ENCODE results near the gene TMPRSS9. TPM values are rescaled to one million over a fixed set of nuclear protein-coding genes. Genes with fewer than 3 reads are reported as not detected.

TMPRSS9 gene
- total and polyA plus RNA-seq, 10 donors, result 0.70 to 4.3 (median 2.7) TPM

DNA sequence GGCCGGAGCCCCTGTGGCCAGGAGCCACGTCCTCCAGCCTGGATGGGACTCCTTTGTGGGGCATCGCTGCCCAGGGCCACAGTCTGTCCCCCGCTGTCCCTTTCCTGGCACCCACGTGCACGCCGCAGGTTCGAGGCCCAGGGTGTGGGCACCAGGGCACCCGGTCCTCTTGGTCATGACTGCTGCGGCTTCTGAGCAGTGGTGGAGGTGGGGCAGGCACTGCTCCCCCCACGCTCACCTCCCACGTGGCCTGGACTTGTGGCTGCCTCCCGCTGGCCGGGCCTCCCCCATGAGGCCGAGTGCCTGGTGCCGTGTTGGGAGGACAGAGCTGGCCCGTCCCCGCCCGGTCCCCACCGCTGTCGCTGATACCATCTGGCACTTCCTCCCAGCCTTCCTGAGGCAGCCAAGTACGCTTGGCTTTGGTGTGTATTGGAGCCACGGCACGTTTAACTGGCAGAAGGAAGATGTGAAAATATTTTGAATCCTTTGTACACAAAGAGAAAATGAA, 18.8 kb upstream of the TMPRSS9 start:
- Histone ChIP-seq H3K27me3 (replicated peaks in 1 of 7) (no peaks in the 10 kb centered on the region), H3K27ac (no peak overlapping the region), H3K4me3 (no peak overlapping the region), H3K4me1 (no peaks in the 10 kb centered on the region), H3K9me3 (no peaks in the 10 kb centered on the region), H3K36me3 (peaks cover 0 to 91% (median 52%) of the 10 kb centered on the region in 6 donors)
- intact Hi-C loops (cut with DNase I; ENCODE audit: low total_unique reads), result no loop called here
- TF ChIP-seq POLR2A (IDR thresholded peaks at IDR 0.05) (no peak), POLR2AphosphoS5 (IDR thresholded peaks at IDR 0.05) (no peak), CTCF (IDR thresholded peaks at IDR 0.05 in 8 of 11, conservative IDR thresholded peaks at IDR 0.05 in 3 of 11) (no peak)
- 58 to 69% (median 65%) methylated on average over 14 to 24 of the region's 24 CpGs for WGBS, 5 donors
- DNase-seq, result no peak

DNA sequence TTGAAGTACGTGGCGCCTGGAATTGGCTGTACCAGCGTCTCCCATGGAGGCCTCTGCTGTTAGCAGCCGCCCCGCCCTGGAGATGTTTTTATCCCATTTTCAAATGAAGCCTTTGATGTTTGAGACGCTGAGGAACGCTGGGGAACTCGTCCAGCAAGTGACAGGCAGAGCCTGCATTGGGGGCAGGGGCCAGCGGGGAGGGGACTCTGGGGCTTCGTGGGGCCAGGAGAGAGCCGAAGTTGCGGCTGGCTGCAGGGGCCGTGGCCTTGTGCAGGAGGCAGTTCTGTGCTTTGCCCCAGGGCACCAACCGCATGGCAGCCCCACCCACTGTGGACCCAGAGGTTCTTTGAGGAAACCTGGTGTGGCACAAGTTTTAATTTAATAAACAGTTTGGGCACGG, 18.1 kb upstream of the TMPRSS9 start:
- no peak for DNase-seq
- TF ChIP-seq POLR2AphosphoS5 (IDR thresholded peaks at IDR 0.05), result no peak
- no peaks in the 10 kb centered on the region for H3K27me3 ChIP-seq (replicated peaks in 1 of 7)
- no peaks in the 10 kb centered on the region for H3K4me1 ChIP-seq
- H3K4me3 ChIP-seq, result no peak overlapping the region
- peaks cover 0 to 97% (median 52%) of the 10 kb centered on the region in 6 donors for H3K36me3 ChIP-seq
- no peak overlapping the region for H3K27ac ChIP-seq
- intact Hi-C loops (cut with DNase I; ENCODE audit: low total_unique reads), result no loop called here
- WGBS, 5 donors, result 79 to 90% (median 83%) methylated on average over 14 to 15 of the region's 15 CpGs
- H3K9me3 ChIP-seq, result no peaks in the 10 kb centered on the region

DNA sequence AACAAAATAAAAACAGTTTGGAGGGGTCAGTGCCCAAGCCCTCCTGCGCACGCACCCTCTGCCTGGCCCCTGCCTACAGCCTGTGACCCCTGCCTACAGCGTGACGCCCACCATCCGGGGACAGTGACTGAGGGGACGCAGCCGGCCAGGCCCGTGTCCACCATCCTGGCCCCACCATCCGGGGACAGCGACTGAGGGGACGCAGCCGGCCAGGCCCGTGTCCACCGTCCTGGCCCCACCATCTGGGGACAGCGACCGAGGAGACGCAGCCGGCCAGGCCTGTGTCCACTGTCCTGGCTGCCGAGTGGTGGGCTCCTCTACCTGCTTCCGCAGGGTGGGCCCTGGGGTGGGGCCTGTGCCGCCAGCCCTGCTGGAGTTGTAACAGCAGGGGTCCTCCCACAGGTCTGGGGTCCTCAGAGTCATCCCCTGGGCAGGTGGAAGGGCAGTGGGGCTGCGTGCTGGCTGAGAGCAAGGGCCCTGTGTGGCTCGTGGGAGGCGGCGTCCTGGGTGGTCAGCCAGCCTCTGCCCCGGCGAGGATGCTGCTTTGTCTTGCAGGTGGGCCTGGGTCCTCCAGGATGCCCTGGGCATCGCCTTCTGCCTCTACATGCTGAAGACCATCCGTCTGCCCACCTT, 17.3 kb upstream of the TMPRSS9 start:
- H3K27me3 ChIP-seq (replicated peaks in 1 of 7), result no peaks in the 10 kb centered on the region
- intact Hi-C loops (cut with DNase I; ENCODE audit: low total_unique reads), result no loop called here
- no peaks in the 10 kb centered on the region for H3K9me3 ChIP-seq
- H3K4me3 ChIP-seq, result no peak overlapping the region
- H3K36me3 ChIP-seq, result peaks cover 0 to 90% (median 50%) of the 10 kb centered on the region in 6 donors
- TF ChIP-seq POLR2A (IDR thresholded peaks at IDR 0.05), result no peak
- no peak for TF ChIP-seq CTCF (IDR thresholded peaks at IDR 0.05 in 8 of 11, conservative IDR thresholded peaks at IDR 0.05 in 3 of 11)
- TF ChIP-seq POLR2AphosphoS5 (IDR thresholded peaks at IDR 0.05), result peak in 1 of 3 donors; percentile 27
- WGBS, 5 donors, result 91 to 98% (median 94%) methylated on average over 24 to 29 of the region's 29 CpGs
- no peaks in the 10 kb centered on the region for H3K4me1 ChIP-seq
- DNase-seq, result peak; percentile 52
- no peak overlapping the region for H3K27ac ChIP-seq

- 91 to 98% (median 95%) methylated on average over 22 to 31 of the region's 31 CpGs for WGBS, 5 donors
- no peaks in the 10 kb centered on the region for H3K4me1 ChIP-seq
- no peaks in the 10 kb centered on the region for H3K27me3 ChIP-seq (replicated peaks in 1 of 7)
- no peak overlapping the region for H3K4me3 ChIP-seq
- intact Hi-C loops (cut with DNase I; ENCODE audit: low total_unique reads), result no loop called here
- no peak for DNase-seq
- H3K9me3 ChIP-seq, result no peaks in the 10 kb centered on the region
- TF ChIP-seq POLR2AphosphoS5 (IDR thresholded peaks at IDR 0.05) (no peak), POLR2A (IDR thresholded peaks at IDR 0.05) (no peak)
- peaks cover 0 to 85% (median 47%) of the 10 kb centered on the region in 6 donors for H3K36me3 ChIP-seq
- no peak overlapping the region for H3K27ac ChIP-seq
Observed at GRCh38 chr19:2343289-2343982, 16.6 kb upstream of the TMPRSS9 start.

DNA sequence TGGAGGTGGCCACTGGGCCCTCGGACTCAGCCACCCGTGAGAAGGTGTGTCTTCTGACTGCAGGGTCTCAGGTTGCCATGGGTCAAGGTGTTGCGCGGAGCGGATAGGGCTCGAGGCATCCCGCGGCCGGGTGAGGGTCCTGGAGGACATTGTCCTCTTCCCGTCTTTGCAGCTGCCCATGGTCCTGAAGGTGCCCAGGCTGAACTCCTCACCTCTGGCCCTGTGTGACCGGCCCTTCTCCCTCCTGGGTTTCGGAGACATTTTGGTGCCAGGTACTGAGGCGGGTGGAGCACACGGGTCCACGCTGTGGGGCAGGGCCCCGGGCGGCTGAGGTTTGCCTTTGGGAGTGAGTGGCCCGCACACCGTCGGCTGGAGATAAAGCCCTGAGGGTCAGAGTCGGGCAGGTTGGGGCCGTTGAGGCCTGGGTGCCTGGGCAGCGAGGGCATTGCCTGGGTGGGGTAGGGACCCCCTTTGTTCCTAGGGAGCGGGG, 15.6 kb upstream of the TMPRSS9 start:
- H3K27me3 ChIP-seq (replicated peaks in 1 of 7), result no peaks in the 10 kb centered on the region
- no peaks in the 10 kb centered on the region for H3K4me1 ChIP-seq
- no peak overlapping the region for H3K4me3 ChIP-seq
- intact Hi-C loops (cut with DNase I; ENCODE audit: low total_unique reads), result no loop called here
- H3K27ac ChIP-seq, result no peak overlapping the region
- 95 to 100% (median 96%) methylated on average over 5 to 24 of the region's 24 CpGs for WGBS, 5 donors
- TF ChIP-seq CTCF (IDR thresholded peaks at IDR 0.05 in 8 of 11, conservative IDR thresholded peaks at IDR 0.05 in 3 of 11), result no peak
- no peak for TF ChIP-seq POLR2A (IDR thresholded peaks at IDR 0.05)
- no peak for TF ChIP-seq POLR2AphosphoS5 (IDR thresholded peaks at IDR 0.05)
- H3K9me3 ChIP-seq, result no peaks in the 10 kb centered on the region
- peaks cover 0 to 81% (median 39%) of the 10 kb centered on the region in 6 donors for H3K36me3 ChIP-seq
- no peak for DNase-seq
